T47D (cell line): Measurements from ENCODE around the gene FTCD.
"Not testable (repeated sequence)": the region's sequence is repeated elsewhere in the genome, so short reads cannot be mapped to it uniquely, and the experiment has no call there.

Experiments used
- DNase-seq, 2 experiments: peaks; one replicate each; pipeline versions ENCODE4 v3.0.0 to v3.0.0-alpha.2; 2011 to 2012; ENCODE audit warnings: low read depth in 1 of 2, low spot score in 1 of 2
- JUND ChIP-seq: IDR thresholded peaks from 2 replicates; pipeline ENCODE4 v1.6.1; 2012; ENCODE audit warnings: low read depth
- in situ Hi-C: cut with HindIII; loops from 2 replicates; pipeline ENCODE4 v1.10.0; 2016; ENCODE audit warnings: low sequenced_read_pairs, low pct_unique_long_range_greater_than_20kb

FTCD gene

GRCh38 chr21:46155514-46156377, at the start of gene FTCD:
Gene FTCD (minus strand): TSS chr21:46155579. CDS start chr21:46155523, 56 bp downstream.
- TF ChIP-seq JUND: no peak
- in situ Hi-C loops: no loop called here
- DNase-seq: no peak

- no peak for TF ChIP-seq JUND
- in situ Hi-C loops: no loop called here
- no peak for DNase-seq
Measured at GRCh38 chr21:46205166-46205565, 49.8 kb upstream of the FTCD start.

GRCh38 chr21:46203203-46203600, 47.8 kb upstream of the FTCD start:
- DNase-seq: no peak
- no peak for TF ChIP-seq JUND
- in situ Hi-C loops: no loop called here

DNA sequence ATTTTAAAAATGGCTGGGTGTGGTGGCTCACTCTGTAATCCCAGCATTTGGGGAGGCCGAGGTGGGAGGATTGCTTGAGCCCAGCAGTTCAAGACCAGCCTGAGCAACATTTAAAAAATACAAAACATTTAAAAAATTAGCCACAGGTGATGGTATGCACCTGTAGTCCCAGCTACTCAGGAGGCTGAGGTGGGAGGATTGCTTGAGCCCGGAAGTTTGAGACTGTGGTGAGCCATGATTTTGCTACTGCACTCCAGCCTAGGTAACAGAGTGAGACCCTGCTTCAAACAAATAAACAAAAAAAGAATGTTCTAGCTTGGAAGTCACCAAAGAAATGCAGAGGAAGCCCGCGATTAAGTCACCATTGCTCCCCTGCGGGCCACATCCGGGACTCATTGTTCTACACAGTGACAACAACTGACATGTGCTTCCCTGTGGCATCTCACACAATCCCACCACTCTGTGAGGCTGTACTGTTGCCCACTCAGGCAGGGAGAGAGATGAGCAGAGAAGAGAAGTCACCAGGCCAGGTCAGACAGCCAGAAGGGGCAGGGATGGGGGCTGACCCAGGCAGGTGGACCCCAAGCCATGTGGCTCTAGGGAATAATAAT, 47.3 kb upstream of the FTCD start:
- in situ Hi-C loops: no loop called here
- no peak for DNase-seq
- no peak for TF ChIP-seq JUND

GRCh38 chr21:46200877-46201803, 45.8 kb upstream of the FTCD start:
- in situ Hi-C loops, DNase-seq: not testable (repeated sequence)

DNA sequence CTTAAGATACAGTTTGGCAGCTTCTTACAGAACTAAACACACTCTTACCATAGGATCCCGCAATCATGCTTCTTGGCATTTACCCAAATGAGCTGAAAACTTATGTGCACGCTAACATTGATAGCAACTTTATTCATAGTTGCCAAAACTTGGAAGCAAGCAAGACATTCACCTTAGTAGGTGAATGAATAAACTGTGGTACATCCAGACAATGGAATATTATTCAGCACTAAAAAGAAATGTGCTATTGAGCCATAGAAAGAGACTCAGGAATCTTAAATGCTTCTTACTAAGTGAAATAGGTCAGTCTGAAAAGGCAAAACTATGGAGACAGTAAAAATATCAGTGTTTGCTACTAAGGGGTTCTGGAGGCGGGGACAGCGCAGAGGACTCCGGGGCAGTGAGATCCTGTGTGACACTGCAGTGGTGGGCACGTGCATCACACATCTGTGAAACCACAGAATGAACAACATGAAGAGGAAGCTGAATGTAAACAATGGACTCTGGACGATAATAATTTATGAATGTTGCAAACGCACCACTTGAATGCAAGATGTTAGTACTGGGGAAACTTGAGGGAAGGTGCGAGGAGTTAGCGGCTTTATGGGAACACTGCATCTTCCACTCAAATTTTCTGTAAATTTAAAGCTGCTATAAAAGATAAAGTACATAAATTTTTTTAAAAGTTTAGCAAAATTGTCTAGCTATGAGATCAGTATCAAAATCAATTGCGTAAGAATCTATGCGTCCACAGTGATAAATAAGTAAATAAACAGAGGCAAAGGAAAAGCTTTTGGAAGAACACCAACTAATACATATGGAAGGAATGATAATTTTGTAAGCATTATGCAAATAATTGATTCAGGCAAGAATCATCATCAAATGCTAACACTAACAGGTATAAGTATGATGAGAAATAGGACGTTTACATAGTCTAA, 44.3 kb upstream of the FTCD start:
- no peak for TF ChIP-seq JUND
- in situ Hi-C loops: no loop called here
- DNase-seq: no peak

DNA sequence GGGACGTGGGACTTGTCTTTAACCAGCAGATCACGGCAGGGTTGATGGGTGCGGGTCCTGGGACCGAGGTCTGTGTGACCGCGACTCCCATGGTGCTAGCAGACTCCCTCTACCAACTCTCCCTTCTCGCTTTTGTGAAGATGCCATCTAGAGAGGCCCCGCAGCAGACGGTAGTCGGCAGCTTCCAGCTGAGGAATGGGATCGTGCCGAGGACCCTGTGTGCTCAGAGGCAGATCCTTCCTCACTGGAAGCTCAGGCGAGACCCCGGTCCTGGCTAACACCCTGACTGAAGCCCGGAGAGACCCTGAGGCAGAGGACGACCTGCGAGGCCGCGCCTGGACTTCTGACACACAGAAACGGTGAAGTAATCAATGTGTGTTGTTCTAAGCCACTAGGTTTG, 41.4 kb upstream of the FTCD start:
- TF ChIP-seq JUND: no peak
- in situ Hi-C loops: no loop called here
- no peak for DNase-seq

- no peak for TF ChIP-seq JUND
- in situ Hi-C loops: no loop called here
- no peak for DNase-seq
Measured at GRCh38 chr21:46195595-46196195, 40.3 kb upstream of the FTCD start.

- TF ChIP-seq JUND: no peak
- in situ Hi-C loops: no loop called here
- DNase-seq: no peak
Measured at GRCh38 chr21:46194374-46195334, 39.3 kb upstream of the FTCD start.

- no peak for TF ChIP-seq JUND
- in situ Hi-C loops: no loop called here
- DNase-seq: no peak
Measured at GRCh38 chr21:46193829-46194373, 38.5 kb upstream of the FTCD start.
